Umbilical cord (tissue), 2 donors: ENCODE data around the gene MLPH. TPM values are rescaled to one million over a fixed set of nuclear protein-coding genes. Genes with fewer than 3 reads are reported as not detected.

ENCODE experiments used
- DNase-seq: peaks from one replicate; pipeline ENCODE4 v3.0.0-alpha.2; 2015; ENCODE audit warnings: low spot score
- total RNA-seq: library from RNA; depleted of rRNA; stranded (reverse); fragments of >200 nt; gene quantifications from one replicate; pipeline ENCODE4 v1.2.3, GENCODE V29; 2014; ENCODE audit warnings: low replicate concordance; ENCODE audit not compliant: insufficient read depth

Gene MLPH
- total RNA-seq, 1 donor from 2014 or later: 18.5 TPM

DNA sequence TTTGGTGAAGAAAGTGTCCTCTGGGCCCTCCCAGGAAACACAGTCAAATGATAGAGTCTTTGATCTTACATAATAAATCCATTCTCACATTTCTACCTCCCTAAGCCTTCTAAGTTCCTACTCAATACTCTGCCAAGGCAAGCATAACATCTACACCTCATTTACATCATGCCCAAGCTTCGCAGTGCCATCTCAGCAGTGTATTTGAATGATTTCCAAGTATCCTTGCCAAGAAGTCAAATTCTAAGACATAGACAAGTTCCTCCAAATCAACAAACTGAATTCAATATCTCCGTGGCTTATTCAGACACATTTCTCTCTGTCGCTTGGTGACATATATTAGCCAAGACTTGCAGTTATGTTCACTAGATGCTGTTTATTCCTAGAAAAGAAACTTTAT lies 8.1 kb upstream of the MLPH start:
- no peak for DNase-seq

GRCh38 chr2:237479747-237480146 lies 7.3 kb upstream of the MLPH start:
- peak; percentile 61 for DNase-seq

GRCh38 chr2:237480556-237480955 lies 6.5 kb upstream of the MLPH start:
- DNase-seq: no peak

- no peak for DNase-seq
These were observed 6.0 kb upstream of the MLPH start for GRCh38 chr2:237480988-237481525.

- peak; percentile 62 for DNase-seq
These were observed 4.6 kb upstream of the MLPH start for GRCh38 chr2:237482485-237482884.

DNA sequence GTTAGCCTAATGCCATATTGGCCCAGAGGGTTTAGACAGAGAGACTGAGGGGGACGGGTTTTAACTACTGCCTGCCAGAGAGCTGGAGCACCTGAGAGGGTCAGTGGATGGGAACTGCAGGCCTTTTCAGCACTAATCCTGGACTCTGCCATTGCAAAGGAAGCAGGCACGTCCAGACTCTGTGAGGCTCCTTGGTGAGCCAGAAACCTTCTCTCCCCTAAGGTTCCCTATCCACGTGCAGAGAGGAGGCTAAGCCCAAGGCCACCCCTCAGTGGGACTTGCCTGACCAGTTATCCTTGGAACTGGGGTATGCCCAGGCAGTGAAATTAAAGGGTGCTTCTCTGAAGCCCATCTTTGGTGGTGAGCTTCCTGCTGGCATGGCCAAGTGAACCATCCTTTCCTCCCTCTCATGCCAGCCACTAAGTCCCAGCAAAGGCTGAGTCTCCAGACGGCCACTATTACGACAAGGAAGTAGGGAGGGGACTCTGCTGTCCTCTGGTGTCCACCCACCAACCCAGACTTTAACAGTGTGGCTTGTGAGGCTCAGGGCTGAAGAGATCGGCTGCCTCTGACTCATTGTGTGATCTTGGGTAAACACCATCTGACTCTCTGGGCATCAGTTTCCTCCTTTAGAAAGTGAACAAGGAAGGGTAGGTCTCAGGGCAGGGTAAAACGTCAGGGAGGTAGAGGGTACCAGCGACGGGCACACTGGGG lies 3.9 kb upstream of the MLPH start:
- DNase-seq: no peak

DNA sequence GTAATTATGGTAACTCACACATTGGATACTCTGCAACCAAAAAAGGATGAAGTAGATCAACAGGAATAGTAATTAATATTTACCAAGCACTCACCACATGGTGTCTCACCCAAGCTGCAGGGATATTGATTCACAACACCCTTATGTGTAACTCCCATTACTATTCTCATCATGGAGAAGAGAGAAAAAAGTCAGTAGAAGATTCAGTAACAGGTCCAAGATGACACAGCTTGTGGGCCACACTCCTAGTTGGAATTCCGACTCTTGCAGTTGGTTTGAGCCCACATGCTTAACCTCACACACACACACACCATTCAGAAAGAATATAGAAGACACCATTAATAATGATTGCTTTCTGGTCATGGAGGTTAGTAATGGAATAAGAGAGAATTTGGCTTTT lies 1.7 kb upstream of the MLPH start:
- DNase-seq: no peak

- no peak for DNase-seq
These were observed 1.2 kb upstream of the MLPH start for GRCh38 chr2:237485844-237486243.

DNA sequence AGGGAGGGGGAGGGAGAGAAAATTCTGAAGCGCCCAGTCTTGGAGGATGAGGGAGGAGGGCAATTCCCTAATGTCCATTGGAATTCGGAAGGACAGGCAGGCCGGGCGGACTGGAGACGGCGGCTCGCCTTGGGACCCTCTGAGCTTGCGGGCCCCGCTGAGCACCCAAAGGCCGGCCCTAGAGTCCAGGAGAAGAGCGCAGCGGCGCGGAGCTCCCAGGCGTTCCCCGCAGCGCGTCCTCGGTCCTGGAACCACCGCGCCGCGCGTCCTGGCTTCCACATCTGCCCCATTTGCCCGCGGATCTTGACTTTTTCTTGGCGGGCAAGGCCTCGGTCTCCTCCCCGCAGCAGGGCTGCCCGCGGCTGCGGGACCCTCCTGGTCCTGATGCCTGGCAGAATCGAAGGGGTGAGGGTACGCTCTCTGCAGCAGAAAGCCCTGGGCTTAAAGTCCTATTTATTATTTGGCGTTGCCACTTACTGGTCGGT lies 675 bp upstream of the MLPH start:
- no peak for DNase-seq

DNA sequence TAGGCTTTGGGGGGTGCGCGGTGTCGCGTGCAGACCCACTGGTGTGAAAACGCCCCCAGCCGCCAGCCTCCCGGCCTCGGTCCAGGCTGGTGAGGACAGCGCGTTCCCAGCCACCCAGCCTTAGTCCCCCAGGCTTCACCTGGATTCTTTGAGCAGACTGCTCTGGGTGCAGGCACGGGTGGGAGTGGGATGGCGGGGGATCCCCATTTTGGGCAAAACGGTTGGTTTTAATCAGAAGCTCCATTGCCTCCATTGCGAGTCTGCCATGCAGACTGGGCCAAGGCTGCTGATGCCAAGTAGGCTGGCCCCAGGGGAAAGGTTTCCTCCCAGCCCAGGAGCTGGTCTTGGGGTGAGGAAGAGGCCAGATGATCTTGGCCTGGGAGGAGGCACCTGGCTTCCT lies 445 bp downstream of the MLPH start:
- DNase-seq: no peak

DNA sequence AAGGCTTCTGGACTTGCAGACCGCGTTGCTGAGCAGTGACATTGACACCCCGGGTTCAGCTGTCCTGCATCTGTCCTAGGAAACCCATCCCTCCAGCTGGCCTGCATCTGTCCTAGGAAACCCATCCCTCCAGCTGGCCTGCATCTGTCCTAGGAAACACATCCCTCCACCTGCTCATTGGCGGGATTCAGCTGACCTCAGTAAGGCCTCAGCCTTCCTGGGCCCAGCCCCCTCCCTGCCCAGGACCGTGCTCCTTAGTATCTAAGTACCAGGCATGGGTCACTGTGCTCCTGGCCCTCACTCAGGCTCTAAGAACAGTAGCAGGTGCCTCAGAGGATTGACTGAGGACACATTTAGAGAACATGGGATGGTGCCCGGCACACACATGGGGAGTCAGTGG lies 1.2 kb downstream of the MLPH start:
- no peak for DNase-seq

DNA sequence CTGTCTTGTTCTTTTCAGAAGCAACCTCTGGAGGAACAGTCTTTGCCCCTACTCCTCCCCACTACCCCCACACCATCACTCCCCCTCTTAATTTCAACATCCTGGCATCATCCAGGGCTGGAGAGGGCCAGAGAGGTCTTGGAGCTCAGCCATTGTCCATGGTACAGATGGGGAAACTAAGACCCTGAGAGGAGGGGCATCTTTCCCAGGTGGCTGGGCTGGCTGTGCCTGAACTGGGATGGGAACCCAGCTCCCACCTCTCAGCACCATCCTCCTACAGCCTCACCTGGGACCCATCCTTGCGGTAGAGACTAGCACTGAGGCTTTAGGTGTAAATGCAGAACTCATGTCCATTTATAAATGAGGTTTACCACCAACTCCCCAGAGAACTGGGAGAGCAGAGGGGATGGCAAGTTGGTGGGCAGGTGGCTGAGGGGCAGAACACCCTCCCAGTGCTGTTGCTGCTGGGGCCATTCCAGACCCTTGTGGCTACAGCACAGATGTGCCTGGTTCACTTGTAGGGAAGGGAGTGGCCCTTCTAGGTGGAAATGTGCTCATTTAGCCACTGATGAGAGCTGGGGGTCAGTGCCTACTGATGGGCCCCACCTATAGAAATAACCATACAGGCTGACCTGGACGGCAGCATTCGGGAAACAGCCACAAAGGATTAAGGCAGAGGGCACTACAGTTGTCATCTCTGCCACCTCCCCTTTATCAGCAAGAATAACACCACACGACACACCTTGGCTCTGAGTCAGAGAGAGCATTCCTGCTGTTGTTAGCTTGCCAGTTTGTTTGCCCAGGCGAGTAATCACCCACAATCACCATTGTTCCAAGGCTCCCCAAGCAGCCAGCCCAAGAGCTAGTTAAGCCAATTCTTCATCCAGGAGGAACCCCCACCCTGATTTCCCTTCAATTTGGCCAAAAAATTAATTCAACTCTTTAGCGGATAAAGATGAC lies 2.1 kb downstream of the MLPH start:
- no peak for DNase-seq

DNA sequence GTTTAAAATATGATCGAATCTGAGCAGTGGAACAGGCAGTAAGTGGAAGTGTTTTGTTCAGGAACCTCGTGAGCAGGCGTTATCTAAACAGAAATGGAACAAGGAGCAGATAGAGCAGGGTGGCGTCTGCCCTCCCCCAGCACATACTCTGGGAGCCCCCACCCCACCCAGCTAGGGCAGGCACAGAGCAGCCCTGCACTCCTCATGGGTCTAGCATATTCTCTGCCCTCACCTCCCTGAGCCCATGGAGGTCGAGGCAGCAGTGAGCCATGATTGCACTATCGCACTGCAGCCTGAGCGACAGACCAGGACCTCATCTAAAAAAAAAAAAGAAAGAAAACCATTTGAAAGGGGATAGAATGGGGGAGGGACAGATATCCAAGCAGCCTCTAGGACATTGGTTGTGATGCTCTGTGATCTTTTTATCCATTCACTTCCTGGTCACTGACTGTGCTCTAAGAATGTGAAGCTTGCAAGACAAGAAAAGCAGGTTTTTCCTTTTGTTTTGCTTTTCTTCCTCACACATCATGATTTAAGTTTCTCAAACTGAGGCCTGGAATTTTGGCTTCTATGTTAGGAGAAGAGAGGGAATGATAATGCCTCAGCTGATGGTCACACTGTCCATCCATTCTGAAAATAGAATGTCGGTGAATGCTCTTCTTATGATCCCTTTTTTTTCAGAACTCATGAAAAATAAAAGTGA lies 3.1 kb downstream of the MLPH start:
- peak; percentile 72 for DNase-seq

DNA sequence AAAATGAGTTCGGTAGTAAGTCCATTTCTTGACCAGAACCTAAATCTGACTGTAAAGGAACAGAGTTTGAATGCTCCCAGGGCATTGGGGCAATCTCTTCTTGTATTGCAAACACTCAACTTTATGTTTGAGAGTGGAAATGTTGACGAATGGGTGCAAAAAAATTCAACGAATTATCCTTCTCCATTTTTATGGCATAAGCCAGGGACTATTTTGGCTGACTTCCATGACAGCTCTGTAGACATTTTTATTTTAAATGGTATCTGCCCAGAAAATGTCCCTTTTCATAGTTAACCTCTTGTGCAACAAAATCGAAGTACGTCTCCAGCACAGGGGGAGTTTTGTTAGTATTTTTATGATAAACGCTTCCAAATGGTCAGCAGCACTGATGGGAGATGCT lies 3.7 kb downstream of the MLPH start:
- no peak for DNase-seq

DNA sequence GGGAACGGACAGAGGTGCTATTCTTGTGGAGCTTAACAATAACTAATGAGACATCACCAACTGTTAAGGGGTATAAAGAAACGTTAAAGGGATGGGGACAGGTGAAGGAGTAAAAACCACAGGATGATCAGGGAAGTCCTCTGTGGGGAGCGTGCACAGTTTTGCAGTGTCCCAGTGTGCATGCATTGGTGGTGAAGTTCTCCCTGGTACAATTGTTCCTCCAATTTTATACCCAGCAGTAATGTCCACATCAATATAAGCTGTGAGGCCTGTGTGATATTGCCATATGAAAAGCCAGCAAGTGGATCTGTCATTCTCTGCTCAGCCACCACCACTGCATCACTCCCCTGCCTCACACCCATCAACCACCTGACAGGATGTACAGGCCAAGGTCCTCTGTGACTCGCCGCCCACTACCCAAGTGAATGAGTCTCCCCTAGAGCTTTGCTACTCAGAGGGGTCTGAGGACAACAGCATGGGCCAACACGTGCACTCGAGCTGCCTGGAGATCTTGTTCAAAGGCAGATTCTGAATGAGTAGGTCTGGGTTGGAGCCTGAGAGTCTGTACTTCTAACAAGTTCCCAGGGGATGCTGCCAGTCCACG lies 4.6 kb downstream of the MLPH start:
- no peak for DNase-seq

GRCh38 chr2:237492137-237492890 lies 5.3 kb downstream of the MLPH start:
- DNase-seq: no peak

- no peak for DNase-seq
These were observed 7.0 kb downstream of the MLPH start for GRCh38 chr2:237494066-237494465.

DNA sequence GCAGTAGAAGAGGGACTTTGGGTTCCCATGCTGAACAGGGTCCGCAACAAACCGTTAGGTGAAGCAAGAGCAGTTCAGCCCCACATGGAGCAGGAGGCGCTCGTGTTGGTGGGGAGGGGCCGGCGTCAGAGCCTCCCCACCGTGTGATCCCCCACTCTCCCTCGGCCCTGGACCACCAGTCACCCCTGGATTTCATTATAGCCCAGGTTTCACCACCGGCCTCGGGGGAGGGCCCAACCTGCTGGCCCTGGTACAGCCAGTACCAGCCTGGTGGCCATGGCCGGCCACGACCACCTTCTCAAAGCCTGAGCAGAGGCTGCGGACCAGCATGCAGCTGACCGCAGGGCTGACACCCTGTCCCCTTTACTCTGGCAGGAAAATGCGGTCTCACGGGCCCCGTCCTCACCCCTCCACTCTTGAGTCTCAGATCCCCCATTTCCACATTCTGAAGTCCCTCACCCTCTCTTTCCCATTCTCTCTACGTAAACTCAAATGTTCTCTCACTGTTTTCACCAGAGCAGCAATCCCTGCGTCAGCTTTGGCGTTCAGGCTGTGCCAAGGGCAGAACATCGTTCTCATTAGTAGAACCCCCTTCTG lies 8.6 kb downstream of the MLPH start:
- no peak for DNase-seq

DNA sequence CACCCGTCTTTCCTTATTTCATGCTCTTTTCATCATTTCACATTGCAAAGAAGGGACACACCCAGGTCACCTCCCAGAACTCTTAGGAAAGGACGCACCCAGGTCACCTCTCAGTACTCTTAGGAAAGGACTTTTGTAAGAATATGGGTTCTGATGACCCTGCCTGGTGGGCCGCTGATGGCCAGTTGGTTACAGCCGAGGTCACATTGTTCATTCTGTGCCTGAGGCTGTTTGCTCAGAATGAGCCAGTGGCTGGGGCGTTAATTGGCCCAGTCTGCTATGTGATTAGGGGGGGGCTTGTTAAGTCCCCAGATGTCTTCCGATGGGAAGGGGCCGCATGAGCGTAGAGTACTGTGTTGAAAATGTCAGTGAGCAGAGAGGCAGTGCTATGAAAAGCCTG lies 9.4 kb downstream of the MLPH start:
- DNase-seq: no peak
